GM12878 (cell line): Measurements from ENCODE around the gene MAPK13. TPM values are rescaled to one million over a fixed set of nuclear protein-coding genes. Genes with fewer than 3 reads are reported as not detected.

ENCODE experiments used
- ATAC-seq: fragments of 200-7000 bp; cut with Tn5 transposase; 3 replicates; pipeline ENCODE4 v1.9.1; 2020; ENCODE audit warnings: mild to moderate bottlenecking, moderate library complexity
- BruUV-seq: library from RNA; stranded (reverse); fragments of 400-500 nt; replicated peaks from 2 replicates; lab custom pipeline; 2021; lab: Mats Ljungman, UMichigan
- CTCF ChIA-PET: fragments of 300-600 bp; sonication (Branson Sonifier 250); formaldehyde crosslinking; extraction: SDS; loops from one replicate; lab custom pipeline; 2021; ENCODE audit warnings: inconsistent platforms; lab: Yijun Ruan, JAX
- POLR2A ChIA-PET: fragments of 350-600 bp; formaldehyde crosslinking; extraction: SDS; loops from one replicate; lab custom pipeline; 2021; ENCODE audit warnings: inconsistent platforms; lab: Charles Lee
- RAD21 ChIA-PET: fragments of 300-600 bp; sonication (Branson Sonifier 250); formaldehyde crosslinking; loops from one replicate; lab custom pipeline; 2023; ENCODE audit warnings: antibody characterized with exemption; ENCODE audit not compliant: unreplicated experiment; lab: Charles Lee
- SMC1A ChIA-PET: fragments of 300-600 bp; sonication (Branson Sonifier 250); formaldehyde crosslinking; loops from one replicate; lab custom pipeline; 2023; ENCODE audit not compliant: unreplicated experiment, uncharacterized antibody; lab: Charles Lee
- DNase-seq: peaks from one replicate; pipeline ENCODE4 v3.0.0-alpha.2; 2011; ENCODE audit warnings: low read depth, low spot score
- FAIRE-seq: peaks from 3 replicates; lab custom pipeline; 2011; peaks lifted over from hg19 to GRCh38; lab: Jason Lieb, UNC
- H2AFZ ChIP-seq: 2 replicates; pipeline ENCODE4 v1.6.0; 2011; ENCODE audit warnings: low read depth, low read length, control low read depth; ENCODE audit not compliant: control insufficient read depth
- H3K27ac ChIP-seq: 2 replicates; pipeline ENCODE4 v1.5.1; 2011; ENCODE audit warnings: control low read depth; ENCODE audit not compliant: control insufficient read depth, insufficient read depth
- H3K27me3 ChIP-seq, 2 experiments: replicated peaks in 1 of 2; 2 replicates each; pipeline versions ENCODE4 v1.6.0 to v1.6.1; 2011; ENCODE audit warnings: low read length in 1 of 2; ENCODE audit not compliant: control insufficient read depth in 2 of 2, insufficient read depth in 2 of 2
- H3K36me3 ChIP-seq, 2 experiments: 2 replicates each; pipeline ENCODE4 v1.5.1; 2011; ENCODE audit warnings: low read length in 1 of 2; ENCODE audit not compliant: control insufficient read depth in 2 of 2, insufficient read depth in 2 of 2
- H3K4me1 ChIP-seq: 2 replicates; pipeline ENCODE4 v1.6.1; 2011; ENCODE audit warnings: mild to moderate bottlenecking, low read length, moderate library complexity, mixed read lengths; ENCODE audit not compliant: control insufficient read depth, insufficient read depth
- H3K4me2 ChIP-seq: 2 replicates; pipeline ENCODE4 v1.6.0; 2011; ENCODE audit warnings: control low read depth; ENCODE audit not compliant: control insufficient read depth, insufficient read depth
- H3K4me3 ChIP-seq: fragments of 200-600 bp; sonication (generic); 2 replicates; pipeline ENCODE4 v1.5.1; 2016
- H3K79me2 ChIP-seq: 2 replicates; pipeline ENCODE4 v1.6.0; 2011; ENCODE audit warnings: low read length; ENCODE audit not compliant: control insufficient read depth, insufficient read depth
- H3K9ac ChIP-seq: 2 replicates; pipeline ENCODE4 v1.8.0; 2011; ENCODE audit warnings: low read length, control low read depth, mixed read lengths; ENCODE audit not compliant: control insufficient read depth, insufficient read depth
- H3K9me3 ChIP-seq: replicated peaks from 3 replicates; pipeline ENCODE4 v1.5.1; 2011; ENCODE audit warnings: mild to moderate bottlenecking, low read length; ENCODE audit not compliant: control insufficient read depth, insufficient read depth
- H4K20me1 ChIP-seq: 2 replicates; pipeline ENCODE4 v1.6.0; 2011; ENCODE audit not compliant: control insufficient read depth, insufficient read depth
- CREB1 ChIP-seq: IDR thresholded peaks from 2 replicates; pipeline ENCODE4 v1.6.1; 2012; ENCODE audit warnings: low read depth, mild to moderate bottlenecking, inconsistent platforms
- HDAC6 ChIP-seq: fragments of 200-600 bp; sonication (generic); IDR thresholded peaks from one replicate; pipeline ENCODE4 v1.8.0; 2017; ENCODE audit warnings: antibody characterized with exemption; ENCODE audit not compliant: unreplicated experiment
- MEF2B ChIP-seq: fragments of 450-650 bp; IDR thresholded peaks from 2 replicates; pipeline ENCODE4 v1.6.1; 2018; ENCODE audit warnings: mild to moderate bottlenecking, moderate library complexity; ENCODE audit not compliant: partially characterized antibody, poor library complexity, severe bottlenecking
- MXI1 ChIP-seq: fragments of 150-350 bp; IDR thresholded peaks from 2 replicates; pipeline ENCODE4 v1.6.1; 2011; ENCODE audit warnings: low read depth, mild to moderate bottlenecking, inconsistent platforms, low read length, improper control_type of control experiment
- RCOR1 ChIP-seq: conservative IDR thresholded peaks from 2 replicates; pipeline ENCODE4 v1.6.1; 2012; ENCODE audit warnings: low read depth, low read length, improper control_type of control experiment
- SMAD1 ChIP-seq: fragments of 450-650 bp; IDR thresholded peaks from 2 replicates; pipeline ENCODE4 v1.6.1; 2018; ENCODE audit warnings: mild to moderate bottlenecking, low read depth; ENCODE audit not compliant: partially characterized antibody
- STAT1 ChIP-seq: fragments of 450-650 bp; conservative IDR thresholded peaks from 2 replicates; pipeline ENCODE4 v1.6.1; 2014; ENCODE audit warnings: antibody characterized with exemption, mild to moderate bottlenecking
- TAF1 ChIP-seq: IDR thresholded peaks from 2 replicates; pipeline ENCODE4 v1.6.1; 2011; ENCODE audit warnings: mild to moderate bottlenecking, low read depth, low read length, borderline replicate concordance
- WRNIP1 ChIP-seq: IDR thresholded peaks from 2 replicates; pipeline ENCODE4 v1.6.1; 2011; ENCODE audit warnings: low read depth, low read length, improper control_type of control experiment, borderline replicate concordance
- WGBS: methylation state at CpG from one replicate; pipeline ENCODE4 v1.1.6; 2016; ENCODE audit warnings: low lambda C conversion rate; ENCODE audit not compliant: insufficient replicate concordance, insufficient coverage; ENCODE audit errors: missing lambda C conversion rate; 5-methylcytosine and 5-hydroxymethylcytosine counted together
- in situ Hi-C: fragments of 300-500 bp; cut with MboI; formaldehyde crosslinking; loops from 9 replicates; pipeline ENCODE4 v1.14.3; 2018; ENCODE audit warnings: mixed read lengths
- intact Hi-C: fragments of 100-400 bp; cut with micrococcal nuclease; formaldehyde crosslinking; loops from one replicate; pipeline ENCODE4 v1.14.2; 2022; ENCODE audit not compliant: unreplicated experiment
- polyA plus RNA-seq, 11 experiments: library from polyadenylated mRNA; depleted of rRNA in 4 of 11; unstranded in 6 of 11; stranded (reverse) in 5 of 11; fragments of >200 nt; fragmentation: Nextera tagmentation in 4 of 11; fragmentation: Illumina TruSeq in 1 of 11; extraction: Ambion mirVana in 4 of 11; extraction: Trizol in 1 of 11; gene quantifications; 1 replicate in 1 of 11; 2 replicates in 10 of 11; pipeline versions ENCODE4 v1.2.1 to v1.2.3, GENCODE V29; 2011 to 2016; ENCODE audit warnings: inconsistent platforms in 2 of 11, missing spikeins in 2 of 11, low read depth in 1 of 11
- total RNA-seq, 4 experiments: library from RNA; depleted of rRNA in 3 of 4; stranded (reverse); fragments of >200 nt in 3 of 4; fragmentation: Illumina TruSeq in 1 of 4; extraction: Trizol in 1 of 4; gene quantifications; 2 replicates each; pipeline versions ENCODE4 v1.2.1 to v1.2.3, GENCODE V29; 2013 to 2021

The MAPK13 gene
- total and polyA plus RNA-seq, 10 of the 15 experiments (the other 5 are each of a cell fraction or from before 2014, with no cell fraction given), result 1.8 to 48.0 (median 37.5) TPM

- TF ChIP-seq MEF2B (no peak), CREB1 (no peak), RCOR1 (no peak), STAT1 (no peak)
These were observed 27.5 kb upstream of the MAPK13 start (continued) for GRCh38 chr6:36102853-36103252.

GRCh38 chr6:36104836-36105235 lies 25.5 kb upstream of the MAPK13 start:
- 100% methylated on average over 2 of the region's 2 CpGs for WGBS
- POLR2A ChIA-PET, result interaction anchor here (0.9 kb wide), 2 partner anchors 16 to 26 kb away, joined by 3 read pairs; no protein-coding TSS in a partner anchor
- Histone ChIP-seq H3K9ac (no peak overlapping the region), H3K36me3 (peaks cover 3 to 16% of the 10 kb centered on the region in 2 experiments; a peak in 3 of 4 replicates), H3K79me2 (no peaks in the 10 kb centered on the region), H3K4me1 (peaks cover 5% of the 10 kb centered on the region), H4K20me1 (no peaks in the 10 kb centered on the region), H3K4me3 (no peak overlapping the region), H3K9me3 (no peaks in the 10 kb centered on the region), H3K4me2 (no peak overlapping the region), H3K27ac (no peak overlapping the region), H3K27me3 (no peaks in the 10 kb centered on the region), H2AFZ (no peak overlapping the region)
- DNase-seq (no peak), FAIRE-seq (no peak), ATAC-seq (no peak)
- SMC1A ChIA-PET, result interaction anchor here (1.1 to 2.7 kb wide), 4 partner anchors 8 to 16 kb away, joined by 3 to 14 read pairs (median 7); no protein-coding TSS in a partner anchor
- in situ Hi-C loops (no loop called here), intact Hi-C loops (no loop called here)
- CTCF ChIA-PET, result interaction anchor here (0.7 to 4.0 kb wide), 10 partner anchors 8 to 79 kb away, joined by 3 to 28 read pairs (median 4); partner anchors contain the start of gene MAPK14
- no peak for TF ChIP-seq TAF1
- TF ChIP-seq HDAC6, result no peak
- TF ChIP-seq WRNIP1, result no peak
- no peak for TF ChIP-seq SMAD1
- no peak for TF ChIP-seq MXI1
- BruUV-seq, result no TSS peak
- RAD21 ChIA-PET, result interaction anchor here (1.1 kb wide), 1 partner anchor 10 kb away, joined by 3 read pairs; no protein-coding TSS in a partner anchor
